Effector memory CD4-positive, alpha-beta T cell (primary cell): ENCODE measurements around the gene YDJC.
"Not testable (repeated sequence)": the region's sequence is repeated elsewhere in the genome, so short reads cannot be mapped to it uniquely, and the experiment has no call there.

Experiments used
- DNase-seq, 3 donors: peaks; one replicate each; pipeline ENCODE4 v3.0.0-alpha.2; 2020
- H3K27ac ChIP-seq: 2 replicates; pipeline ENCODE4 v1.7.0; 2013; ENCODE audit warnings: mild to moderate bottlenecking, low read length, moderate library complexity; ENCODE audit not compliant: insufficient read depth, poor library complexity, severe bottlenecking
- H3K27me3 ChIP-seq: replicated peaks from 2 replicates; pipeline ENCODE4 v1.7.0; 2013; ENCODE audit warnings: mild to moderate bottlenecking, low read length; ENCODE audit not compliant: insufficient read depth, control insufficient read depth, poor library complexity, severe bottlenecking
- H3K36me3 ChIP-seq: 2 replicates; pipeline ENCODE4 v1.7.0; 2013; ENCODE audit warnings: mild to moderate bottlenecking, low read length, moderate library complexity; ENCODE audit not compliant: control insufficient read depth, insufficient read depth
- H3K4me1 ChIP-seq: 2 replicates; pipeline ENCODE4 v1.7.0; 2013; ENCODE audit warnings: low read length, mild to moderate bottlenecking; ENCODE audit not compliant: control insufficient read depth, insufficient read depth, poor library complexity, severe bottlenecking
- H3K4me3 ChIP-seq: 2 replicates; pipeline ENCODE4 v1.7.0; 2013; ENCODE audit warnings: low read length, low read depth, mild to moderate bottlenecking; ENCODE audit not compliant: insufficient read depth, poor library complexity, severe bottlenecking
- H3K9me3 ChIP-seq: 2 replicates; pipeline ENCODE4 v1.7.0; 2013; ENCODE audit warnings: mild to moderate bottlenecking, low read length, moderate library complexity; ENCODE audit not compliant: control insufficient read depth

The YDJC gene

GRCh38 chr22:21651521-21652009 lies 21.7 kb upstream of the YDJC start:
- peak overlapping the region; percentile 61 for H3K4me3 ChIP-seq
- DNase-seq: no peak
- no peaks in the 10 kb centered on the region for H3K9me3 ChIP-seq
- H3K36me3 ChIP-seq: no peaks in the 10 kb centered on the region
- H3K27me3 ChIP-seq: no peaks in the 10 kb centered on the region
- peaks cover 21% of the 10 kb centered on the region for H3K4me1 ChIP-seq
- H3K27ac ChIP-seq: no peak overlapping the region

GRCh38 chr22:21650823-21651520 lies 21.1 kb upstream of the YDJC start:
- DNase-seq: no peak
- Histone ChIP-seq H3K4me1 (peaks cover 23% of the 10 kb centered on the region), H3K9me3 (no peaks in the 10 kb centered on the region), H3K36me3 (no peaks in the 10 kb centered on the region), H3K27me3 (no peaks in the 10 kb centered on the region), H3K4me3 (peak overlapping the region; percentile 61), H3K27ac (no peak overlapping the region)

- Histone ChIP-seq H3K27ac (no peak overlapping the region), H3K9me3 (no peaks in the 10 kb centered on the region), H3K27me3 (no peaks in the 10 kb centered on the region), H3K36me3 (no peaks in the 10 kb centered on the region), H3K4me1 (peaks cover 23% of the 10 kb centered on the region), H3K4me3 (no peak overlapping the region)
- no peak for DNase-seq
These were observed 20.5 kb upstream of the YDJC start for GRCh38 chr22:21650280-21650679.

GRCh38 chr22:21646608-21647590 lies 17.1 kb upstream of the YDJC start:
- DNase-seq: peak; percentile 57 to 67 (median 67)
- H3K4me1 ChIP-seq: peaks cover 27% of the 10 kb centered on the region
- H3K4me3 ChIP-seq: no peak overlapping the region
- H3K27ac ChIP-seq: no peak overlapping the region
- H3K27me3 ChIP-seq: no peaks in the 10 kb centered on the region
- H3K9me3 ChIP-seq: no peaks in the 10 kb centered on the region
- no peaks in the 10 kb centered on the region for H3K36me3 ChIP-seq

DNA sequence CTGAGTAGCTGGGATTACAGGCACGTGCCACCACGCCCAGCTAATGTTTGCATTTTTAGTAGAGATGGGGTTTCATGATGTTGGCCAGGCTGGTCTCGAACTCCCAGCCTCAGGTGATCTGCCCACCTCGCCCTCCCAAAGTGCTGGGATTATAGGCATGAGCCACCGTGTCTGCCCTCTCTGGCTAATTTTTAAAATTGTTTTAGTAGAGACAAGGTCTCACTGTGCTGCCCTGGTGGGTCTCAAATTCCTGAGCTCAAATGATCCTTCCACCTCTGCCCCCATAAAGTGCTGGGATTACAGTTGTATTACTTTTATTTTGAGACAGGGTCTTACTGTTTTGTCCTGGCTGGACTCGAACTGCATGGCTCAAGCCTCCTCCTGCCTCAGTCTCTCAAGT lies 15.7 kb upstream of the YDJC start:
- not testable (repeated sequence) for H3K4me3 ChIP-seq, DNase-seq, H3K36me3 ChIP-seq, H3K9me3 ChIP-seq, H3K27ac ChIP-seq, H3K27me3 ChIP-seq
- H3K4me1 ChIP-seq: peaks cover 24% of the 10 kb centered on the region

DNA sequence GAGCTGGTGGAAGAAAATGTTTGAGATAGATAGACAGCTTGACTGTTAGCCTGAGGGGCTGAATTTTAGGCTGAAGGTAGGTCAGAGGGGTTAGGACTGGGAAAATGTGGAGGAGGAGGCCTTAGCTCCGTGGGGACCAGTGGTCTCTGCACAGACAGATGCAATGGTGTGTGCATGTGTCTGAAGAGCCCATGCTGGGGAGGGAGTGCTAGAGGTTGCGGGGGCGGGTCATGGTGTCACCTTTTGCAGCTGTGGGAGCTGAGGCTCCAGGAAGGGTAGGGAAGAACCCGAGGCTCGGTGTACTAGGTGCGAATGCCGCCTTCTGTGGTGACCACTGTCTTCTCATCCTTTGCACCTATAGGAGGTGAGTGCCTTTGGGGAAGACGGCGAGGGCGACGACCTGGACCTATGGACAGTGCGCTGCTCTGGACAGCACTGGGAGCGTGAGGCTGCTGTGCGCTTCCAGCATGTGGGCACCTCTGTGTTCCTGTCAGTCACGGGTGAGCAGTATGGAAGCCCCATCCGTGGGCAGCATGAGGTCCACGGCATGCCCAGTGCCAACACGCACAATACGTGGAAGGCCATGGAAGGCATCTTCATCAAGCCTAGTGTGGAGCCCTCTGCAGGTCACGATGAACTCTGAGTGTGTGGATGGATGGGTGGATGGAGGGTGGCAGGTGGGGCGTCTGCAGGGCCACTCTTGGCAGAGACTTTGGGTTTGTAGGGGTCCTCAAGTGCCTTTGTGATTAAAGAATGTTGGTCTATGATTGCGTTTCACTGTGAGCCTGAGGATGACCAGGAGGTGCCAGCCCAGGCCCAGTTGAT lies 13.9 kb upstream of the YDJC start:
- Histone ChIP-seq H3K27ac (no peak overlapping the region), H3K4me3 (no peak overlapping the region), H3K4me1 (peaks cover 24% of the 10 kb centered on the region), H3K36me3 (no peaks in the 10 kb centered on the region), H3K9me3 (no peaks in the 10 kb centered on the region), H3K27me3 (no peaks in the 10 kb centered on the region)
- DNase-seq: no peak

DNA sequence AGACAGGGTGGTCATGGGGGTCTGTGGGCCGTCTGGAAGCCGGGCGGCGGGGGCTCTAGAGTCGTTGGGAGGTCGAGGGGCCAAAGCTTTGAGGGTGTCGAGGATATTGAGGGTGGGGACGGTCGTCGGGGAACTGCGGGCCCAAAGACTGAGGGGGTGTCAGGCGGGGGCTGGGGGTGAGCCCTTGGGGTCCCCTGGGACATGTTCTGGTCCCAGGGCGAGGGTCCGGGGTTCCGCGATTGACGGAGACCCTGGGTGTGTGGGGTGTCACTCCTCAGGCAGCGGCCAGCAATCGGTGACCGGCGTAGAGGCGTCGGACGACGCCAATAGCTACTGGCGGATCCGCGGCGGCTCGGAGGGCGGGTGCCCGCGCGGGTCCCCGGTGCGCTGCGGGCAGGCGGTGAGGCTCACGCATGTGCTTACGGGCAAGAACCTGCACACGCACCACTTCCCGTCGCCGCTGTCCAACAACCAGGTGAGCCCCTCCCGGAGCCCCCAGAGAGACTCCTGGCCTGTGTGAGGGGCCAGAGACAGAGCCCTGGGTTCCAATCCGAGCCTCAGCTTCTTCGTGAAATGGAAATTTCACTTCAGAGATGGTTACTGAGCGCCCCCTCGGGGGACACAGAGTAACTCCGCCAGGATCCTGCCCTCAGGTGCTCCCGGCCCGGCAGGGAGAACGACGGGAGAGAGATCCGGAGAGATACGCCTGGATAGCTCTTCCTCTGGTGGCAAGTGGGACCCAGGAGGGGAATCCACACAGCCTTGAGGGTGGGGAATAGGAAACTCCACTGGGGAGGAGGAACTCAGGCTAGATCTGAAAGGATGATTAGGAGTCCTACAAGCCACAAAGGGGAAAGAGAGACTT lies 13.0 kb upstream of the YDJC start:
- peak overlapping the region; percentile 54 for H3K4me3 ChIP-seq
- peaks cover 24% of the 10 kb centered on the region for H3K4me1 ChIP-seq
- DNase-seq: peak in 2 of 3 donors; percentile 25 to 34
- H3K36me3 ChIP-seq: no peaks in the 10 kb centered on the region
- H3K27ac ChIP-seq: peak overlapping the region; percentile 68
- H3K9me3 ChIP-seq: no peaks in the 10 kb centered on the region
- H3K27me3 ChIP-seq: no peaks in the 10 kb centered on the region

- peak; percentile 96 to 98 (median 97) for DNase-seq
- Histone ChIP-seq H3K4me3 (peak within 1 kb of the TSS; percentile 54), H3K4me1 (peaks cover 24% of the 10 kb centered on the region), H3K36me3 (no peaks in the 10 kb centered on the region), H3K27me3 (no peaks in the 10 kb centered on the region), H3K9me3 (no peaks in the 10 kb centered on the region), H3K27ac (peak within 1 kb of the TSS; percentile 68)
These were observed 12.2 kb upstream of the YDJC start, which contains the start of gene SDF2L1 for GRCh38 chr22:21641789-21642583. Gene SDF2L1 (plus strand): TSS chr22:21642302. CDS start chr22:21642337, 35 bp downstream.
